ENCODE data around the gene DBN1. TPM values are rescaled to one million over a fixed set of nuclear protein-coding genes. Genes with fewer than 3 reads are reported as not detected.

DBN1 gene
- total RNA-seq, 1 donor from 2014 or later: 369 TPM

- no peak overlapping the region for H3K27ac Mint-ChIP-seq
- no peaks in the 10 kb centered on the region for H3K27me3 Mint-ChIP-seq (ENCODE audit: low read depth)
- no peak for TF ChIP-seq CTCF (IDR thresholded peaks at IDR 0.05; ENCODE audit: unreplicated experiment)
- H3K36me3 Mint-ChIP-seq: peaks cover 19% of the 10 kb centered on the region
- H3K4me3 Mint-ChIP-seq: no peak overlapping the region
- no peaks in the 10 kb centered on the region for H3K9me3 Mint-ChIP-seq
- no peak for DNase-seq (ENCODE audit: low spot score in 2 of 2, unreplicated experiment in 2 of 2)
- peaks cover 11% of the 10 kb centered on the region for H3K4me1 Mint-ChIP-seq
These were observed 14.1 kb downstream of the DBN1 start for GRCh38 chr5:177459357-177459756.

GRCh38 chr5:177458912-177459350, 14.5 kb downstream of the DBN1 start:
- Mint-ChIP-seq H3K9me3 (no peaks in the 10 kb centered on the region), H3K36me3 (peaks cover 19% of the 10 kb centered on the region), H3K27me3 (ENCODE audit: low read depth) (no peaks in the 10 kb centered on the region), H3K4me3 (no peak overlapping the region), H3K27ac (no peak overlapping the region), H3K4me1 (peaks cover 12% of the 10 kb centered on the region)
- no peak for TF ChIP-seq CTCF (IDR thresholded peaks at IDR 0.05; ENCODE audit: unreplicated experiment)
- DNase-seq (ENCODE audit: low spot score in 2 of 2, unreplicated experiment in 2 of 2): no peak

- Mint-ChIP-seq H3K9me3 (no peaks in the 10 kb centered on the region), H3K27ac (peak overlapping the region; percentile 94), H3K36me3 (peaks cover 12% of the 10 kb centered on the region), H3K4me3 (no peak overlapping the region), H3K4me1 (peaks cover 17% of the 10 kb centered on the region), H3K27me3 (ENCODE audit: low read depth) (peaks cover 1% of the 10 kb centered on the region)
- peak; percentile 62 for TF ChIP-seq CTCF (IDR thresholded peaks at IDR 0.05; ENCODE audit: unreplicated experiment)
- DNase-seq (ENCODE audit: low spot score in 2 of 2, unreplicated experiment in 2 of 2): no peak
These were observed 15.4 kb downstream of the DBN1 start for GRCh38 chr5:177457852-177458681.

GRCh38 chr5:177456976-177457851, 16.2 kb downstream of the DBN1 start:
- Mint-ChIP-seq H3K36me3 (peaks cover 9% of the 10 kb centered on the region), H3K27me3 (ENCODE audit: low read depth) (peaks cover 1% of the 10 kb centered on the region), H3K4me1 (peaks cover 17% of the 10 kb centered on the region), H3K9me3 (no peaks in the 10 kb centered on the region), H3K27ac (peak overlapping the region; percentile 97), H3K4me3 (peak overlapping the region; percentile 29)
- TF ChIP-seq CTCF (IDR thresholded peaks at IDR 0.05; ENCODE audit: unreplicated experiment): peak; percentile 87
- DNase-seq (ENCODE audit: low spot score in 2 of 2, unreplicated experiment in 2 of 2): peak in 1 of 2 experiments; percentile 68

- Mint-ChIP-seq H3K36me3 (peaks cover 8% of the 10 kb centered on the region), H3K9me3 (no peaks in the 10 kb centered on the region), H3K27ac (peak overlapping the region; percentile 97), H3K27me3 (ENCODE audit: low read depth) (peaks cover 1% of the 10 kb centered on the region), H3K4me3 (peak overlapping the region; percentile 72), H3K4me1 (peaks cover 17% of the 10 kb centered on the region)
- no peak for DNase-seq (ENCODE audit: low spot score in 2 of 2, unreplicated experiment in 2 of 2)
- no peak for TF ChIP-seq CTCF (IDR thresholded peaks at IDR 0.05; ENCODE audit: unreplicated experiment)
These were observed 16.9 kb downstream of the DBN1 start for GRCh38 chr5:177456591-177456964.
